Activated T-helper 17 cell treated with anti-CD3 and anti-CD28 coated beads, Interleukin-2, amount 50 U/mL, for 72 hours (primary cell): ENCODE results near the gene PSAT1. TPM values are rescaled to one million over a fixed set of nuclear protein-coding genes. Genes with fewer than 3 reads are reported as not detected.
A peak's percentile ranks its signal among the peaks of the same experiment; 100 is the strongest.

Source experiments
- ATAC-seq: fragments of 150-1000 bp; cut with Tn5 transposase; replicated peaks from 2 replicates; pipeline ENCODE4 v1.10.0; 2021; ENCODE audit warnings: mild to moderate bottlenecking, moderate library complexity
- H3K27ac Mint-ChIP-seq: one replicate; pipeline ENCODE4 v1.8.0; 2022; ENCODE audit warnings: mixed read lengths
- H3K27me3 Mint-ChIP-seq: one replicate; pipeline ENCODE4 v1.8.0; 2022; ENCODE audit warnings: mixed read lengths
- H3K36me3 Mint-ChIP-seq: one replicate; pipeline ENCODE4 v1.8.0; 2022; ENCODE audit warnings: low read depth, mild to moderate bottlenecking, mixed read lengths
- H3K4me1 Mint-ChIP-seq: one replicate; pipeline ENCODE4 v1.8.0; 2022; ENCODE audit warnings: mixed read lengths
- H3K4me3 Mint-ChIP-seq: one replicate; pipeline ENCODE4 v1.8.0; 2022; ENCODE audit warnings: mild to moderate bottlenecking, mixed read lengths
- H3K9me3 Mint-ChIP-seq: one replicate; pipeline ENCODE4 v1.8.0; 2022; ENCODE audit warnings: mixed read lengths
- total RNA-seq, 2 donors: library from RNA; stranded (reverse); gene quantifications; one replicate each; pipeline ENCODE4 v1.2.3, GENCODE V29; 2022

The PSAT1 gene
- total RNA-seq, 2 donors from 2014 or later = 14.1 to 62.2 TPM

- ATAC-seq = no peak
- no peaks in the 10 kb centered on the region for H3K27me3 Mint-ChIP-seq
- H3K4me3 Mint-ChIP-seq = no peak overlapping the region
Measured at GRCh38 chr9:78357165-78357873, 60.4 kb downstream of the PSAT1 start.

GRCh38 chr9:78358329-78359051 is 61.6 kb downstream of the PSAT1 start:
- Mint-ChIP-seq H3K27me3 (no peaks in the 10 kb centered on the region), H3K27ac (no peak overlapping the region), H3K4me3 (no peak overlapping the region), H3K36me3 (no peaks in the 10 kb centered on the region), H3K9me3 (no peaks in the 10 kb centered on the region), H3K4me1 (no peaks in the 10 kb centered on the region)
- ATAC-seq = no peak

More at GRCh38 chr9:78357165-78357873, 60.4 kb downstream of the PSAT1 start:
- H3K36me3 Mint-ChIP-seq = no peaks in the 10 kb centered on the region
- no peaks in the 10 kb centered on the region for H3K9me3 Mint-ChIP-seq
- no peaks in the 10 kb centered on the region for H3K4me1 Mint-ChIP-seq
- no peak overlapping the region for H3K27ac Mint-ChIP-seq

- peaks cover 3% of the 10 kb centered on the region for H3K27me3 Mint-ChIP-seq
- H3K36me3 Mint-ChIP-seq = no peaks in the 10 kb centered on the region
- H3K4me1 Mint-ChIP-seq = no peaks in the 10 kb centered on the region
- H3K9me3 Mint-ChIP-seq = no peaks in the 10 kb centered on the region
- no peak overlapping the region for H3K4me3 Mint-ChIP-seq
- ATAC-seq = no peak
- no peak overlapping the region for H3K27ac Mint-ChIP-seq
Measured at GRCh38 chr9:78363221-78363620, 66.3 kb downstream of the PSAT1 start.

- H3K4me1 Mint-ChIP-seq = no peaks in the 10 kb centered on the region
- no peak for ATAC-seq
- no peaks in the 10 kb centered on the region for H3K9me3 Mint-ChIP-seq
- no peak overlapping the region for H3K4me3 Mint-ChIP-seq
- H3K27ac Mint-ChIP-seq = no peak overlapping the region
- peaks cover 20% of the 10 kb centered on the region for H3K27me3 Mint-ChIP-seq
- H3K36me3 Mint-ChIP-seq = no peaks in the 10 kb centered on the region
Measured at GRCh38 chr9:78365748-78366697, 69.1 kb downstream of the PSAT1 start.

GRCh38 chr9:78366827-78367226 is 69.9 kb downstream of the PSAT1 start:
- Mint-ChIP-seq H3K36me3 (no peaks in the 10 kb centered on the region), H3K27me3 (peaks cover 25% of the 10 kb centered on the region), H3K4me3 (no peak overlapping the region), H3K27ac (no peak overlapping the region), H3K9me3 (no peaks in the 10 kb centered on the region), H3K4me1 (no peaks in the 10 kb centered on the region)
- no peak for ATAC-seq

GRCh38 chr9:78368236-78368635 is 71.3 kb downstream of the PSAT1 start:
- Mint-ChIP-seq H3K27ac (no peak overlapping the region), H3K27me3 (peaks cover 35% of the 10 kb centered on the region), H3K36me3 (no peaks in the 10 kb centered on the region), H3K4me1 (no peaks in the 10 kb centered on the region), H3K4me3 (no peak overlapping the region), H3K9me3 (no peaks in the 10 kb centered on the region)
- no peak for ATAC-seq

GRCh38 chr9:78369639-78370219 is 72.8 kb downstream of the PSAT1 start:
- no peak overlapping the region for H3K27ac Mint-ChIP-seq
- H3K36me3 Mint-ChIP-seq = no peaks in the 10 kb centered on the region
- H3K27me3 Mint-ChIP-seq = peaks cover 41% of the 10 kb centered on the region
- peak; percentile 60 for ATAC-seq
- no peaks in the 10 kb centered on the region for H3K4me1 Mint-ChIP-seq
- no peak overlapping the region for H3K4me3 Mint-ChIP-seq
- H3K9me3 Mint-ChIP-seq = no peaks in the 10 kb centered on the region

GRCh38 chr9:78370991-78371390 is 74.1 kb downstream of the PSAT1 start:
- no peaks in the 10 kb centered on the region for H3K4me1 Mint-ChIP-seq
- H3K27me3 Mint-ChIP-seq = peaks cover 45% of the 10 kb centered on the region
- no peak overlapping the region for H3K27ac Mint-ChIP-seq
- no peaks in the 10 kb centered on the region for H3K36me3 Mint-ChIP-seq
- no peaks in the 10 kb centered on the region for H3K9me3 Mint-ChIP-seq
- ATAC-seq = no peak
- H3K4me3 Mint-ChIP-seq = no peak overlapping the region

GRCh38 chr9:78371981-78372380 is 75.1 kb downstream of the PSAT1 start:
- H3K4me1 Mint-ChIP-seq = no peaks in the 10 kb centered on the region
- no peaks in the 10 kb centered on the region for H3K9me3 Mint-ChIP-seq
- peaks cover 45% of the 10 kb centered on the region for H3K27me3 Mint-ChIP-seq
- no peak overlapping the region for H3K27ac Mint-ChIP-seq
- H3K36me3 Mint-ChIP-seq = no peaks in the 10 kb centered on the region
- no peak for ATAC-seq
- H3K4me3 Mint-ChIP-seq = no peak overlapping the region

Other genes with a start within 250 kb of the PSAT1 start
- gene CEP78, start 61.0 kb upstream of the PSAT1 start, total RNA-seq = 10 to 100 TPM; 22.6 to 37.2 TPM